Lower leg skin (tissue), 4 donors: ENCODE measurements around the gene GPR6. TPM values are rescaled to one million over a fixed set of nuclear protein-coding genes. Genes with fewer than 3 reads are reported as not detected.

Experiments used
- DNase-seq, 2 donors: peaks; one replicate each; pipeline ENCODE4 v3.0.0-alpha.2; 2019; ENCODE audit warnings: low spot score in 2 of 2
- H3K4me3 ChIP-seq: fragments of 200-600 bp; sonication (generic); 2 replicates; pipeline ENCODE4 v1.5.1; 2017; ENCODE audit warnings: mild to moderate bottlenecking, low read depth; ENCODE audit not compliant: poor library complexity, severe bottlenecking
- POLR2A ChIP-seq, 2 donors: fragments of 450-650 bp; IDR thresholded peaks; one replicate each; pipeline ENCODE4 v1.6.1; 2016 to 2017; ENCODE audit warnings: antibody characterized with exemption in 2 of 2, mild to moderate bottlenecking in 1 of 2, moderate library complexity in 1 of 2
- WGBS, 2 donors: methylation state at CpG; one replicate each; pipeline ENCODE4 v1.1.5; 2018; 5-methylcytosine and 5-hydroxymethylcytosine counted together
- intact Hi-C: fragments of 100-400 bp; cut with DNase I; formaldehyde crosslinking; loops from one replicate; pipeline ENCODE4 v1.15.0; 2023; ENCODE audit warnings: low total_unique reads
- total RNA-seq, 4 donors: library from RNA; depleted of rRNA; stranded (reverse); fragments of >200 nt; gene quantifications; one replicate each; pipeline ENCODE4 v1.1.0, GENCODE V29; 2016
- TF ChIP-seq, protein P1 (sequence below), 3 donors: fragments of 450-650 bp; IDR thresholded peaks; one replicate each; pipeline ENCODE4 v1.5.1; 2016; ENCODE audit warnings: antibody characterized with exemption in 3 of 3, mild to moderate bottlenecking in 3 of 3, moderate library complexity in 2 of 3

The GPR6 gene
- total RNA-seq, 4 donors from 2014 or later: not detected

DNA sequence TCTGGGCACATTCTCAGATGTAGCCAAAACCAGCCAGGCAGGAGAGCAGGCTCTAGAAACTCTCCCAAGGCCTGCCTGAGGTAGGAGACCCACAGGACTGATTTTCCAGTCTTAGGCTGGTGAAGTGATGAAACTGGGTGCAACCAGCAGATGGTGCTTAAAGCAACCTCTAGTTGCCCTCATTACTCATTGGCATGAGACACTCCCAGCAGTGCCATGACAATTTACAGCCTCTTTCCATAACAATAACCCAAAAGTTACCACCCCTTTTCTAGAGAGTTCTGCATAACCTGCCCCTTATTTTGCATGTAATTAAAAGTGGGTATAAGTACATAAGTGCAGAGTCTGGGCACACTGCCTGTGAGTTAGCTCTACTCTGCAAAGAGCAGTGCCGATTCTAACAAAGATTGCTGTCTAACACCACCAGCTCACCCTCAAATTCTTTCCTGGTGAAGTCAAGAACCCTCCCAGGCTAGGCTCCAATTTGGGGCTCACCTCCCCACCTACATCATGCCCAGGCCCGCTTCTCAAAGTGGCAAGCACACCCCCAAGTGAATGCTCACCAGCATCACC lies 14.4 kb upstream of the GPR6 start:
- TF ChIP-seq POLR2A (IDR thresholded peaks at IDR 0.05): no peak
- TF ChIP-seq, protein P1, sequence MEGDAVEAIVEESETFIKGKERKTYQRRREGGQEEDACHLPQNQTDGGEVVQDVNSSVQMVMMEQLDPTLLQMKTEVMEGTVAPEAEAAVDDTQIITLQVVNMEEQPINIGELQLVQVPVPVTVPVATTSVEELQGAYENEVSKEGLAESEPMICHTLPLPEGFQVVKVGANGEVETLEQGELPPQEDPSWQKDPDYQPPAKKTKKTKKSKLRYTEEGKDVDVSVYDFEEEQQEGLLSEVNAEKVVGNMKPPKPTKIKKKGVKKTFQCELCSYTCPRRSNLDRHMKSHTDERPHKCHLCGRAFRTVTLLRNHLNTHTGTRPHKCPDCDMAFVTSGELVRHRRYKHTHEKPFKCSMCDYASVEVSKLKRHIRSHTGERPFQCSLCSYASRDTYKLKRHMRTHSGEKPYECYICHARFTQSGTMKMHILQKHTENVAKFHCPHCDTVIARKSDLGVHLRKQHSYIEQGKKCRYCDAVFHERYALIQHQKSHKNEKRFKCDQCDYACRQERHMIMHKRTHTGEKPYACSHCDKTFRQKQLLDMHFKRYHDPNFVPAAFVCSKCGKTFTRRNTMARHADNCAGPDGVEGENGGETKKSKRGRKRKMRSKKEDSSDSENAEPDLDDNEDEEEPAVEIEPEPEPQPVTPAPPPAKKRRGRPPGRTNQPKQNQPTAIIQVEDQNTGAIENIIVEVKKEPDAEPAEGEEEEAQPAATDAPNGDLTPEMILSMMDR (IDR thresholded peaks at IDR 0.05): no peak
- intact Hi-C loops: no loop called here
- no peak for DNase-seq
- WGBS, 2 donors: 44 to 72% methylated on average over 2 of the region's 2 CpGs
- no peak overlapping the region for H3K4me3 ChIP-seq

DNA sequence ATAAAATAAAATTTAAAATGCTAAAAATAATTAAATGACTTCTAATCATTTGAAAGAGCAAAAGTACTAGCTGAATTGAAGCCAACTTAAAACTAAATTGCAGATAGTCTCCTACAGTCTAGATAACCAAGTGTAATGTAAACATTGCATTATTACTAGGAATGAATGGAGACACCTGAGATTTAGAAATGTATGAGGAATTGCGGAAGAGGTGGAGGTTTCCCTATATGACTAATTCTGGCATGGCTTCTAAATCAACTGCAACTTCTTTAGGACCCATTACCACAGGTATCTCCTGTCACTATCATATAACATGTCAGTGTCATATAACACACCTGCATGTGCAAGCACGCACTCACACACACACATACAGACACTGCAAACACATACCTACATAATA lies 13.2 kb upstream of the GPR6 start:
- 87 to 96% methylated on average over 2 of the region's 2 CpGs for WGBS, 2 donors
- intact Hi-C loops: no loop called here
- no peak overlapping the region for H3K4me3 ChIP-seq
- DNase-seq: no peak
- TF ChIP-seq POLR2A (IDR thresholded peaks at IDR 0.05): no peak
- TF ChIP-seq, protein P1 (IDR thresholded peaks at IDR 0.05): no peak

DNA sequence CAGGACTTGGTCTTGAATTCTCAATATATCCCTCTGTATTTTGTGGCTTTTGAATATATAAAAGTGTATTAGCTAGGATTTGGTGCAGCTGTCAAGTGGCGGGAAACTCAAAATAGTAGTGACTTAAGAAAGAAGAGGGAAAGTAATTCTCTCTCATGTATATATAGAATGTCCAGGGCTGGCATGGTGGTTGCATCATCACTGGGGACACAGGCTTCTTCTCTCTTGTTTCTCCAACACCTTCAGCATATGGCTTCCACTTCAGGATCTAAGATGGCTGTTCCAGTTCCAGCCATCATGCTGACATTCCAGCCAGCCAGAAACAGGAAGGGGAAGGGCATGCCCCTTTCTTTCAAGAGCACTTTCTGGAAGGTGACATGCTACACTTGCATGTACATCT lies 11.8 kb upstream of the GPR6 start:
- 84 to 93% methylated on average over 1 of the region's 1 CpG for WGBS, 2 donors
- intact Hi-C loops: no loop called here
- no peak overlapping the region for H3K4me3 ChIP-seq
- TF ChIP-seq, protein P1 (IDR thresholded peaks at IDR 0.05): no peak
- no peak for TF ChIP-seq POLR2A (IDR thresholded peaks at IDR 0.05)
- no peak for DNase-seq

DNA sequence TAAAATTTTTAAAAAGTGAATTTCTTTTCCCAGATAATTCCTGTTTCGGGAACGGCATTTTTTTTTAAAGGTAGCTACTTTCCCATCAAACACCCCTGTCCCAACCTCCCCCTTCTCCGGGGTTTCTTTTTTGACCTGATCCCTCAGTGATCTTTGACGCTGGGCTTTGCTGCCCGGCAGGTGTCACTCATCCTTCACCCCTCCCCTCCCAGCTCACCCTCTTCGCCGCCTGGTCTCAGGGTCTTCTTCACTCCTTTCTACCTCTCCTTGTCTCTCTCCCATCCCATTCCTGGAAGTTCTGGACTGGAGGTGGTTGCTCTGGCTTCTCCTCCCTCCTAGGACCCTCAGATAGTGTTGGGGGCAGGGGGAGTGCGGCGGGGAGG lies 329 bp upstream of the GPR6 start:
- no peak for DNase-seq
- 14 to 22% methylated on average over 9 of the region's 9 CpGs for WGBS, 2 donors
- TF ChIP-seq, protein P1 (IDR thresholded peaks at IDR 0.05): no peak
- TF ChIP-seq POLR2A (IDR thresholded peaks at IDR 0.05): no peak

DNA sequence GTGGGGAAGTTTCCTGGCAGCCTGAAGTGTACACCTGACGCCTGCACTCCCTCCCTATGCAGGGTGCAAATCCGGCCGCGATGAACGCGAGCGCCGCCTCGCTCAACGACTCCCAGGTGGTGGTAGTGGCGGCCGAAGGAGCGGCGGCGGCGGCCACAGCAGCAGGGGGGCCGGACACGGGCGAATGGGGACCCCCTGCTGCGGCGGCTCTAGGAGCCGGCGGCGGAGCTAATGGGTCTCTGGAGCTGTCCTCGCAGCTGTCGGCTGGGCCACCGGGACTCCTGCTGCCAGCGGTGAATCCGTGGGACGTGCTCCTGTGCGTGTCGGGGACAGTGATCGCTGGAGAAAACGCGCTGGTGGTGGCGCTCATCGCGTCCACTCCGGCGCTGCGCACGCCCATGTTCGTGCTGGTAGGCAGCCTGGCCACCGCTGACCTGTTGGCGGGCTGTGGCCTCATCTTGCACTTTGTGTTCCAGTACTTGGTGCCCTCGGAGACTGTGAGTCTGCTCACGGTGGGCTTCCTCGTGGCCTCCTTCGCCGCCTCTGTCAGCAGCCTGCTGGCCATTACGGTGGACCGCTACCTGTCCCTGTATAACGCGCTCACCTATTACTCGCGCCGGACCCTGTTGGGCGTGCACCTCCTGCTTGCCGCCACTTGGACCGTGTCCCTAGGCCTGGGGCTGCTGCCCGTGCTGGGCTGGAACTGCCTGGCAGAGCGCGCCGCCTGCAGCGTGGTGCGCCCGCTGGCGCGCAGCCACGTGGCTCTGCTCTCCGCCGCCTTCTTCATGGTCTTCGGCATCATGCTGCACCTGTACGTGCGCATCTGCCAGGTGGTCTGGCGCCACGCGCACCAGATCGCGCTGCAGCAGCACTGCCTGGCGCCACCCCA lies 1.2 kb downstream of the GPR6 start:
- intact Hi-C loops: no loop called here
- no peak overlapping the region for H3K4me3 ChIP-seq
- DNase-seq: no peak
- no peak for TF ChIP-seq POLR2A (IDR thresholded peaks at IDR 0.05)
- TF ChIP-seq, protein P1 (IDR thresholded peaks at IDR 0.05): no peak
- WGBS, 2 donors: 10 to 12% methylated on average over 32 to 51 of the region's 81 CpGs

More for the DNA sequence above, 329 bp upstream of the GPR6 start:
- H3K4me3 ChIP-seq: no peak overlapping the region
- intact Hi-C loops: no loop called here
